Measurements from ENCODE around the gene FXYD5. TPM values are rescaled to one million over a fixed set of nuclear protein-coding genes. Genes with fewer than 3 reads are reported as not detected.

Gene FXYD5, protein sequence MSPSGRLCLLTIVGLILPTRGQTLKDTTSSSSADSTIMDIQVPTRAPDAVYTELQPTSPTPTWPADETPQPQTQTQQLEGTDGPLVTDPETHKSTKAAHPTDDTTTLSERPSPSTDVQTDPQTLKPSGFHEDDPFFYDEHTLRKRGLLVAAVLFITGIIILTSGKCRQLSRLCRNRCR
- total RNA-seq = 73.4 TPM
- long read RNA-seq, transcript FXYD5-204 (9 exons, 872 nt) = major isoform, 17 of 26 reads
- long read RNA-seq, partial matches to known transcripts = 1 of 26 reads
- long read RNA-seq, other reads (novel, unspliced or antisense) = 5 of 26 reads

DNA sequence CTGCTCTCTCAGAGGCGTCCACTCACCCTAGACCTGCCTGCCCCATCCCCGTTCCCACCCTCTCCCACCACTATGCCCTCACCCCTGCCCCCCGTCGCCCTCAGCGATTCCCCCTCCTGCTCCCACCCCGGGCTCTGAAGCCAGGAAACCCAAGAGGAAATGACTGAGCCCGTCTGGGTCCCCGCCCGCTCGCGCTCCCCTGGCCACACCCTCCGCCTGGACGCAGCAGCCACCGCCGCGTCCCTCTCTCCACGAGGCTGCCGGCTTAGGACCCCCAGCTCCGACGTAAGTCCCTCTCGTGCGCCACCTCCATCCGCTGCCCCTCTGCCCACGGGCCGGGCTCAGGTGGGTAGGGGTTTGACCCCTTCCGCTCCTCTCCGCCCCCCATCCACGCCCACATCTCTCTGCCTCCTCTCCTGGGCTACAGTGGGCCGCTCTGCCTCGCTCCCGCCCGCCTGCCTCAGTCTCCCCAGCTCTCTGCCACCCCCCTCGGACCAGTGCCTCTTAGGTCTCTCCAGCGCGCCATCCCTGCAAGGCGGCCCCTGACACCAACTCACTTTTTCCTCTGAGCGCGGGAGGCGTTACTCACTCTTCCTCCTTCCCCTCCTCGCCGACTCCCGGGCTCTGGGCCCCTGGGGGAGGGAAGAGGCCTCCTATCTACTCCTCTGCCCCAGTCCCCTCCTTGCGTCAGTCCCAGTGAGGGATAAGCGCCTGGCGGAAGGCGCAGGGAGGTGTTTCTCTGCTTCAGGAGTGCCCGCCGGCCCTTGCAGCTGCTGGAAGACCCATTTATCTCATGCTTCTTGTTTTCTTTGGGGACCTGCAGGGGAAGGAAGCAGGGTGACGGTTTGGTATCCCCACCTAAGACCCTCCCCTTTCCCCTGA lies at the start of gene FXYD5:
Gene FXYD5, plus strand, starts transcription at position 211 of the 882 bp plus-strand sequence. CDS start 816 bp downstream, outside the sequence.
- peak; percentile 93 for DNase-seq (ENCODE audit: low spot score)

DNA sequence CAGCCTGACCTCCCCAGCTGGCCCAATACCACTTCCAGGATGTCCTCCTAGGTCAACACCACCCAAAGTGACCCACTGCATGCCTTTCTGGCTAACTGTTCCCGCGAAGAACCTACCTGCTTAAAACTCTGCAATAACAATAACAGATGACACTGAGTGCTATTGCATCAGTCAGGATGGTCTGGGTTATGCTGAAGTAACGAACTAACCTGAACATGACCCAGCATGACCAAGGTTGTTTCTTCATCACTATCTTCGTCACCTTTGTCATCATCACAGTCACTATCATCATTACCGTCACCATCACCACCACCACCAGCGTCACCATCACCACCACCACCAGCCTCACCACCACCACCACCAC lies 49.5 kb upstream of the FXYD5 start:
- no peak for DNase-seq (ENCODE audit: low spot score)

DNA sequence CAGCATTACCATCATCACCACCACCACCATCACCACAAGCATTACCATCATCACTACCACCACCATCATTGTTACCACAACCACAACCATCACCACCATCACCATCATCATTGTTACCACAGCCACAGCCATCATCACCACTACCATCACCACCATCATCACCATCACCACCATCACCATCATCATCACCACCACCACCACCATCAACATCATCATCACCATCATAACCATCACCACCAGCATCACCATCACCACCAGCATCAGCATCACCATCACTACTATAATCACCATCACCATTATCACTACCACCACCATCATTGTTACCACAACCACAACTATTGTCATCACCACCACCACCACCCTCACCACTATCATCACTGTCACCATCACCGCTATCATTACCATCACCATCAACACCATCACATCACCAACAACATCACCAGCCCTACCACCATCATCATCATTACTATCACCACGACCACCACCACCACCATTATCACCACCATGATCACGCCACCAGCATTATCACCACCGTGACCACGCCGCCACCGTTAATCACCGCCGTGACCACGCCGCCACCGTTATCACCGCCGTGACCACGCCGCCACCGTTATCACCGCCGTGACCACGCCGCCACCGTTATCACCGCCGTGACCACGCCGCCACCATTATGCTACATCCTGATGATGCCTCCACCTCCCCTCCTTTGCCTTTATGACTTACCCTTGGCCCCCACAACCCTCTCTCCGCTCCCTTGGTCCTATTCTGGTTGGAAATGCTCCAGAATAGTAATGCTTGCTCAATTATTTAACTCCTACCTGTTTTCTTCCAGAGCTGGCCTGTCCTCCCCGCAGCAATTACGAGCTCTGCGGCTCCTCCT lies 48.9 kb upstream of the FXYD5 start:
- DNase-seq (ENCODE audit: low spot score) = no peak

DNA sequence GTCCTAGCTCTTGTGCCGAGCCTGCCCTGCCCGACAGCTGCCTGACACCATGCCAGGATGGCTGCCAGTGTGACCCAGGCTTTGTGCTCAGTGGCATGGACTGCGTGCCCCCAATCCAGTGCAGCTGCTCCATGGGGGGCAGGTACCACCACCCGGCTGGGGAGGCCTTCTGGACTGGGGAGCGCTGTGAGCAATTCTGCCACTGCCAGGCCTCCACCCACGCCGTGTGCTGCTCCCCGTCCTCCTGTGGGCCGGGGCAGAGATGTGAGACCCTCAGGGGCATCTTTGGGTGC lies 48.3 kb upstream of the FXYD5 start:
- no peak for DNase-seq (ENCODE audit: low spot score)

DNA sequence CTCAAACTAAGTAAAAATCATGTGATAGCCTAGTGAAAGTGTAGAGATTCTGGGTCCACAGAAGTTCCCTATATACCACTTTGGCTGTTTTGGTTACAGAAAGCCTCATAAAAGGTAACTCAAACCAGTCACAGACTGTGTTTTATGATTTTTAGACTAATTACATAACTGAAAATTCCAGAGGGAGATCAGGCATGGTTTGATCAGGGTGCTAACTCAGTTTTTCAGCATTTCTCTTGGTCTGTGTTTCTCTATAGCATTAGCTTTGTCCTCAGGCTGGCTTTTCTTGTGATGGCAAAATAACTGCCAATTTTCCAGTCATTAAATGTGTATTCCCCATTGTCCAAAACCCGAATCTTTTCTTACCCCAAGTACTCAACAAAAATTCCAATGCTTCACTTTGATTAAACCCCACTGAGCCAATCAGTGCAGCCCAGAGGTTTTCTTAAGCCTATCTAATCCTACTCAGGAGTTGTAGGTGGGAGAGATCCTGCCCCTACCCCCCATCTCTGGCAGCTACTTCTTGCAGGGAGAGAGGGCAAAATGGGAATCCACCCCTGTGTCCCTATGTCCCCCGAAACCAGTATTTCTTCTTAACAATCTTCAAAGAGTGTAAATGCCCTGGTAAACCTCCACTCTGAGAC lies 47.5 kb upstream of the FXYD5 start:
- no peak for DNase-seq (ENCODE audit: low spot score)

DNA sequence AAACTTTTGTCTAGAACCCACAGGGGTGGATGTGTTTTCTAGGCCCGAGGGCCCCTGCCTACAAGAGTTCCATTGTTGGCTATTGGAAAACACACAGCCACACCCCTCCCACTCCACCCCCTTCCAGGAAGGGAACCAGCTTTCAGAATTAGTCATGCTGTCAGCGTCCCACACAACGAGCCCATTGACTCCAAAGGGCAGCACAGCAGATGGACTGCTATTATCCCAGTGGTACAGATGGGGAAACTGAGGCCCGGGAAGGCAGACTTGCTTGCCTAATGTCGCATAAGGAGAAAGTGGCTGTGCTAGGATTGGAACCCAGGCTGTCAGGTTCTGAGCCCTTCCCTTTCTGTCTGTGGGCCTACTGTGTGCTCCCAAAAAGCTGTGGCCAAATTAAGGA lies 47.0 kb upstream of the FXYD5 start:
- DNase-seq (ENCODE audit: low spot score) = no peak

DNA sequence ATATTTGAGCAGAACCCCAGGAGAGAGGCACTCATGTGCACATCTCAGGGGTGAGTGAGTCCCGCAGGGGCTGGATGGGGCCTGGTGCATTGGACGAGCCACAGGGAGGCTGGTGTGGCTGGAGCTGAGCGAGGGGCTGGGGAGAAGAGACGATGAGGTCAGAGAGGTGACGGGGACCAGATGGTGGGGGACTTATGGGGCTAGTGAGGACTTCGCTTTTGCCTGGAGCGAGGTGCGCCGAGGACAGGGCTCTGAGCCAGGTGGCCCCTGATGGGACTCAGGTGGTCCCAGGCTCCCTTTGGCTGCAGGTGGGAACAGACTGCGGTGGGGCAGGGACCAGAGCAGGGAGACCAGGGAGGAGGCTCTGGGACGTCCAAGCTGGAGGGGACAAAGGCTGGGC lies 45.8 kb upstream of the FXYD5 start:
- DNase-seq (ENCODE audit: low spot score) = no peak

DNA sequence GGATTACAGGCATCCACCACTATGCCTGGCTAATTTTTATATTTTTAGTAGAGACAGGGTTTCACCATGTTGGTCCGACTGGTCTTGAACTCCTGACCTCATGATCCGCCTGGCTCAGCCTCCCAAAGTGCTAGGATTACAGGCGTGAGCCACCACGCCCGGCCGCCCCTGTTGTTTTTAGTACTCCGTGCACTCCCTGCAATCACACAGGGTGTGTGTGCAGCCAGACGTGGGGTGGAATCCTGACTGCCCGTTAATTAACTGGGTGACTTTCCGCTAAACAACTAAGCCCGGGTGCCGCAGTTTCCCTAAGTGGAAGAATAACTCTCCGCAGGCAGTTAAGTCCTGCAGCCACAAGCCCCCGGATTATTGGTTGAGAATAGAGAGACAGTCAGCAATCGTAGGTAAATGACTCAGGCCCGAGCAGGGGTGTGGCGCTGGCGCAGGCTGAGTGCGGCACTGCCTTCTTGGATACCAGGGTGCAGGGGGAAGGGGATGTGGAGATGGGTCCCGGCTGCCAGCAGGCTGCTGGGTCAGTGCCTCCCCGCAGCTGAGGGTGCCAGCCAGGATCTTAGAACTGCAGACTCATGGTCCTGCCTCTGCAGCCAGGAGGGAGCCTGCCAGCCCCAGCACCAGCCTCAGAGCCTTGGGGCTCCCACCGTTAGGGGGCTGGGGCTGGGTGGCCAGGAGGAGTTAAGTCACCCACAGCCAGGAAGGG lies 45.0 kb upstream of the FXYD5 start:
- DNase-seq (ENCODE audit: low spot score) = no peak

DNA sequence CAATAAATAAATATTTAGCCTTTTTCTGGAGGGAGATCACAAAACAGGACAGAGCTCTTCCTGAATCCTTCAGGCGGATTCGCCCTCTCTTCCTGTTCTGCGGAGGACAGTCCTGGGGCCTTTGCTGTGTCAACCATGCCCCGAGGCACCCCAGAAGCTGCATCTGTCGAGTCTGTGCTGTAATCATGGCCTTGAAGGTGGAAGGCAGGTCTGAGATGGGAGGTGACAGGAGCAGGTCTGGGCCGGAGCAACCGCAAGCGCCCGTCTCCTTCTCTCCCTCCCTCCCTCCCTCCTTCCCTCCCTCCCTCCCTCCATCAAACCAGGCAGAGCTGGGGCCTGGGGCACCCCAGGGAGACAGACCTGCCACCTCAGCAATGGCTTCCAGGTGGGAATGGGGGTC lies 43.6 kb upstream of the FXYD5 start:
- no peak for DNase-seq (ENCODE audit: low spot score)

DNA sequence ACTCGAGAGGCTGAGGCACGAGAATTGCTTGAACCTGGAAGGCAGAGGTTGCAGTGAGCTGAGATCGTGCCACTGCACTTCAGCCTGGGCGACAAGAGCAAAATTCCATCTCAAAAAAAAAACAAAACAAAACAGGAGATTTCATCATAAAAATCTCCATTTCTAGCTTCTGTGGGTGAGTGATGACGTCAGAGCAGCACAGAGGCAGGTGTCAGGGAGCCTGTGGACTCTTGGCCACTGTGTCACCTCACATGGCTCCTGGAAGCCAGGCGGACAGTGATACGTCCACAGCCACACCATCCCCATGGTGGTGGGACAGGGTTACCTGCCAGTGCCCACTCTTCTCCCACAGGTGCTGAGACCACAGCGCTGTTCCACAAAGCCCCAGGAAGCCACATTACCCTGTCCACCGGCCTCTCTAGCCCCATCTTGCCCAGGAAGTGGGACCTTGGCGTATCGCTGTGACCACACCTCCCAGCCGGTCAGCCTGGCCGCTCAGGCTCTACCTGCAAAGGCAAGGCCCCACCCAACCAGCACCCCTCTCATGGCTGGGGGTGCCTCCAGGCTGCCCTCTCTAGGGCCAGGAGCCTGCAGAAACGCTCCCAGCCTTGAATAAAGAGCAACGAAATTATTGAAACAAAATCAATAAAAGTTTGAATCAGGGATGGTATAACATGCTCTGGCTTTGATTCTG lies 41.4 kb upstream of the FXYD5 start:
- DNase-seq (ENCODE audit: low spot score) = no peak

DNA sequence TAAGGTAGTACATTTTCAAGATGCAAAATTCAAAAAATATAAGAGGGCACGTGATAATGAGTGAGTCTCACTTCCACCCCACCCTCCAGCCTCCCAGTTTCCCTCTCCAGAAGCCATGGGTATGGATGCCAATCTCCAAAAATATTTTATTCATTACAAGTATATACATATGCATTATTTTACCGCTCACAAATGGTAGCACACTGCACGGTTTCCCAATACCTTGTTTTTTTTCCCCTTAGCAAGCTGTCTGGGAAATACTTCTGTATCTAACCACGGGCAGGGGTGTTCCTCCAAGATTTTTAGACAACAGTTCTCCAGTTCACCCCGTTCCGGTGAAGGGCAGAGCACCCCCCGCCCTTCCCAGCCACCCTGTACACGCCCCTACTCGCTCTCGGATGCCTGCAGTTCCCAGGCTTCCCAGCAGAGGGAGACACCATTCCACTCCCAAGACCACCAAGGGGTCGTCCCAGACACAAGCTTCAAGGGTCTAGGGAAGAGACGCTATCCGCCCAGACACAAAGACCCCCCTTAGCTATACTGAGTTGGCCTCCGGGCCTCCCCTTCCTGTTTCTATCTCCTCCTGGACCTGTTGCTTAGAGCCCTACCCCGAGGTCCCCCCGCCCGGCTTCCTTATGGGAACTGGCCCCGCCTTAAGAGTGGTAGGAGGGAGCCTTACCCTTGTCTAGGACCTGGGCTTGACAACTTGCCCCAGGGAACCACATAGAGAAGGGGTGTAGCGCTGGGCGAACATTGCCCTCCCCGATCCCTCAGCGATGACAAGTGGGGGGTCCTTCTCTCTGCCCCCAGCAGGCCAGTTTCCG lies 40.0 kb upstream of the FXYD5 start:
- no peak for DNase-seq (ENCODE audit: low spot score)

DNA sequence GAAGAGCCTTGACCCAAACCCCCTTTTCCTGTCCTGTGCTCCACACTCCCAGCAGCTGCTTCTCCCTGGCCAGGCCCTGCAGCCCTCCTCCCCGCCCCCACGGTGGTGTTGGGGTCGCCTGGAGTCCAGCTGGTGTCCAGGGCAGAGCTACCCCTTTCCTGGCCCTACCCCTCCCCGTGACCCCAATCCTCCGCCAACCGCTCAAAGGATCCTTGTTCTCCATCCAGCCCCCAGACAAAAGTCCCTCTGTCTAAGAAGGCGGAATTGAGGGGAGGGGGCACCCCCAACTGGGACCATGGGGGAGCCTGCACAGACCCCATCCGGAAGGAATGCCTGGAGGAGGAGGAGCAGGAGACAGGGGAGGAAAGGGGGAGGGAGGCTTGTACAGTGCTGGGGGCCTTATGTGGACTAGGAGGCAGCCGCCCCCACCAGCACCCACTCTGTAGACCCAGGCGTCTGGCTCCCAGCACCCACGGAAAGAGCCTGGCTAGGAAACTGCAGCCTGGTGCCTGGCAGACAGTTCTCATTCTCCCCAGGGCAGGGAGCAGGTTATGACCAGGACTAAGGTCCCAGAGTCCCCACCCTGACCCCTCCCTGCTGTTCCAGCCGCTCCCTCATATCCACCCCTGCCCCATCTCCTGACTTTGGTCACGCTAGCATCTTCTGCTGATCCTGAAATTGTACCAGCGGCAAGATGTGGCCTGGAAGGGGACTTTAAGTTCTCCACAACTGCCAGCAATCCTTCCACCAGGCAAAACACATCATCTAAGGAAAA lies 39.2 kb upstream of the FXYD5 start, which contains the start of gene FXYD3:
Gene FXYD3, plus strand, starts transcription at position 647 of the 775 bp plus-strand sequence. CDS start 3,554 bp downstream, outside the sequence.
- no peak for DNase-seq (ENCODE audit: low spot score)

DNA sequence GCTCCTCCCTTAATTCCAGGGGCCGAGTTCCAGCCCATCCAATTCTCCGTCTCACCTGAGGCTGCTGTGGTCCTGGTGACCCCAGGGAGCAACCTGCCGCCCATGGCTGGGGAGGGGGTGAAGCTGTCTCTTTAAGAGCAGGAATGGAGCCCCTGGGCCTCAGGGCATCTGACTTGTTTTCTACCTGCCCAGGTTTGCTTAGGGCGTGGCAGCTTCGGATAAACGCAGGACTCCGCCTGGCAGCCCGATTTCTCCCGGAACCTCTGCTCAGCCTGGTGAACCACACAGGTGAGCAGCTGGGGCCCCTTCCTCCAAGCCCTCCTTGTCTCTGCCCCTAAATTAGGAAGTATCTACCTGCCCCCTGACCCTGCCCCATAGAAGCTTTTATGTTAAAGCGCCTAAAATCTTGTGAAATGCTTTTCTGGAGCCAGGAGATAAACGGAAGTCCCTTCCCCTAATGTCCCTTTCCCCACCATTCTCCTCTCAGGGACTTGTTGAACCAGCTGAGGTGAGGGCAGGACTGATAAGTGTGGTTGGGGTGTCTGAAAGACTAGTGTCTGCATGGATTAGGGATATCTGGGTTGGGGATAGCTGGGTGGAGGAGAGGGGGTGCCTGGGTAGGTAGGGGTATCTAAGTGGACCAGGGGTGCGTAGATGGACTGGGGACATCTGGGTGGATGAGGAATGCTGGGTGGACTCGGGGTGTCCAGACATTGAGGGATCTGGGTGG lies 38.3 kb upstream of the FXYD5 start:
- DNase-seq (ENCODE audit: low spot score) = no peak

DNA sequence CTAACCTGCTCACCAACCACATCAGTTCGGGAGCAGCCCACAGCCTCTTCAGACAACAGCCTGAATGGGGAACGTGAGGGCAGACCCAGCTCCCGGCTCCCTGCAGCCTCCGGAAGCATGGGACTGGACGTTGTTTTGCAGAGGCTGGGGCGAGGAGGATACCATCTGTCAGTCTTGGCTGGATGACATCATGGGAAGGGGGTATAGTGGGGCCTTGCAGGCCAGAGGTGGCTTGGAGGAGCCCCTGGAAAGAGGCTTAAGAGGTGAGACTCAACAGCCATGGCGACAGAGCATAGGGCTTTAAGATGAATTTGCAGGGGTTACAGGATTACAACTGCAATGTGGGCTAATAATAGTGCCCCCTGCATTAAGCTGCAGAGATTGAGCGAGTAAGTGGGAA lies 37.4 kb upstream of the FXYD5 start:
- no peak for DNase-seq (ENCODE audit: low spot score)

DNA sequence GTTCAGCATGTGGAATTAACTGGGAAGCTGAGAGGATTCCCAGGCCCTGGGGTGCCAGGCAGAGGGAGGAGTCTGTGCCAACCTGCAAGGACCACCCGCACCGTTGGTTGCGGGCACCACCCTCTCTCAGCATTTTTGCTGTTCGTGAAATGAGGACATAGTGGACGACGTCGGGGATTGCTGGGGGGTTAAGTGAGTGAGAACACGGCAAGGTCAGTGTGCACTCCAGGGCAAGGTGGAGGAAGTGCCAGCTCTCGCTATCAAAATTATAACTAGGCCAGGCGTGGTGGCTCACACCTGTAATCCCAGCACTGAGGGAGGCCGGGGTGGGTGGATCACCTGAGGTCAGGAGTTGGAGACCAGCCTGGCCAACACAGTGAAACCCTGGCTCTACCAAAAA lies 36.7 kb upstream of the FXYD5 start:
- DNase-seq (ENCODE audit: low spot score) = no peak

DNA sequence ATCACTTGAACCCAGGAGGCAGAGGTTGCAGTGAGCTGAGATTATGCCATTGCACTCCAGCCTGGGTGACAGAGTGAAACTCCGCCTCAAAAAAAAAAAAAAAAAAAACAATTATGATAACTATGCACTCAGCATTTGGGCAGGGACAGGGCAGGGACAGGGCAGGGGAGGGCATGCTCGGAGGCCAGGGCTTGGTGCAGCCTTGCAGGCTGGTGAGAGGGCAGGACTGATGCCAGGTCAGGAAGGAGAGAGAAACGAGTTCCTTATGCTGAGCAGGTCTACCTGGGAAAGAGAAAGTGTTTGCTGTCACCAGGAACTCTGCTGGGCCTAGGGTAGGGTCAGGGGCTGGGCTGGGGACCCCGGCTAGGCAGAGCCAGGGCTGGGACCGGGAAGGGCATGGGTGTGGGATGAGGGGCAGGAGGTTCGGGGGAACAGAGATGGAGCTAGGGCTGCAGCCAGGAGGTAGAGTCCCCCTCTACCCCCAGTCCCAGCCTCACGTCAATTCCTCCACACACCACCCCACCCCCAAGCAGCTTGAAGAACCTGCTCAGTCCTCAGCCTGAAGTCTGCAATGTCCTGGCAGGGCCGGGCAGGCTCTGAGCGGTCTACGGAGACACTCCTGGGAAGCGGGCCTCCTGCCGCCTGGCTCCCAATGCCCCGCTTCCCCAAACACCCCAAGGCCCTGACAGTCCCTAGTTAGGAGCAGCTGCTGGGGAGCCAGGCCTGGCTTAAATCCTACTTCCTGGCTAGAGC lies 36.1 kb upstream of the FXYD5 start:
- no peak for DNase-seq (ENCODE audit: low spot score)

DNA sequence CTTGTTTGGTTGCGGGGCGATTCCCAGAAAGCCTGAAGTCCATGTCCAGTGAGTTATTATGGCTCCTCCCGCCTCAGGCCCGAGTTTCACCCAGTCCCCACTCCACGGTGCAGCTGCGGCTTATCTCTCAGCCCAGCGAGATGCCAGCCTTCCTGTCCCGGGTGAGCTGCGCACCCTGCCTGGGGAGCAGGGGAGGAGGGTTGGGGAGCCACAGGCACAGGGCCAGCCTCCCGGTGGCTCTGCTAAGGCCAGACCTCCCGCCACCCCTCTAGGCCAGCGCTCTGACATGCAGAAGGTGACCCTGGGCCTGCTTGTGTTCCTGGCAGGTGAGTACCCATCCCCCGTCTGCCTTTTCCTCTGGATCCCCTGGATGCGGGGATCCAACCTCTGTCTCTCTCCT lies 35.4 kb upstream of the FXYD5 start:
- DNase-seq (ENCODE audit: low spot score) = no peak
